GM21619 (cell line): ENCODE data around the gene CBR4.
"Not testable (repeated sequence)": the region's sequence is repeated elsewhere in the genome, so short reads cannot be mapped to it uniquely, and the experiment has no call there.

Experiments
- ATAC-seq: cut with Tn5 transposase; IDR thresholded peaks from one replicate; pipeline ENCODE4 v1.9.1; 2021; ENCODE audit not compliant: unreplicated experiment

Gene CBR4

DNA sequence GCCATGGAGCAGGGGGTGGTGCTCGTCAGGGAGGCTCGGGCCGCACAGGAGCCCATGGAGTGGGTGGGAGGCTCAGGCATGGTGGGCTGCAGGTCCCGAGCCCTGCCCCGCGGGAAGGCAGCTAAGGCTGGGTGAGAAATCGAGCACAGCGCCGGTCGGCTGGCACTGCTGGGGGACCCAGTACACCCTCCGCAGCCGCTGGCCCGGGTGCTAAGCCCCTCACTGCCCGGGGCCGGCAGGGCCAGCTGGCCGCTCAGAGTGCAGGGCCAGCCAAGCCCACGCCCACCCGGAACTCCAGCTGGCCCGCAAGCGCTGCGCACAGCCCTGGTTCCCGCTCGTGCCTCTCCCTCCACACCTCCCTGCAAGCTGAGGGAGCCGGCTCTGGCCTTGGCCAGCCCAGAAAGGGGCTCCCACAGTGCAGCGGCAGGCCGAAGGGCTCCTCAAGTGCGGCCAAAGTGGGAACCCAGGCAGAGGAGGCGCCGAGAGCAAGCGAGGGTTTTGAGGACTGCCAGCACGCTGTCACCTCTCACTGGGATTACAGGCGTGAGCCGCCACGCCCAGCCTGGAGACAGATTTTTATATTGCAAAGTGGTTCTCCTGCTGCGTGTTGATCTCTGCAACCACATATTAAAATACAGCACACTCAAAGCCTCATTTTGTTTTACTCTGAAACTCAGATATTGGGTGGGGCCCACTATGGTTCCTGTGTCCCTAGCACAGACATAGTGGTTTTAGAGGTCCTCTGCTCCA, 26.0 kb upstream of the CBR4 start:
- not testable (repeated sequence) for ATAC-seq

DNA sequence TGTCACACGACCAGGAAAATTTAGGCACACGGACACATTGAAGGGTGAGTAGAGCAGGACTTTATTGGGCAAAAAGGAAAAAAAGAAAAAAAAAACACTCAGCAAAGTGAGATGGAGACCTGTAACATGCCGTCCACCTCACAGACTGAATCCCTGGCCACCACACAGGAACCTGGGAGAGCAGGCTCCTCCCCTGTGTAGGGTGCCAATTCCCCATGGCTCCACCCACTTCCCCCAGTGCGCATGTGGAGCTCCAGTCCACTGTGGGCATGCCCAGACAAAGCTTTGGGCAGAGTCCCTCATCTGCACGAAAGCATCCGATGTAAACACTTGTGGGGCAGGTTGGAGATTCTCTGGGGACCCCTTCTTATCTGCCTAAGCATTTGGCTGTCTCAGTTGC, 23.6 kb upstream of the CBR4 start:
- no peak for ATAC-seq

DNA sequence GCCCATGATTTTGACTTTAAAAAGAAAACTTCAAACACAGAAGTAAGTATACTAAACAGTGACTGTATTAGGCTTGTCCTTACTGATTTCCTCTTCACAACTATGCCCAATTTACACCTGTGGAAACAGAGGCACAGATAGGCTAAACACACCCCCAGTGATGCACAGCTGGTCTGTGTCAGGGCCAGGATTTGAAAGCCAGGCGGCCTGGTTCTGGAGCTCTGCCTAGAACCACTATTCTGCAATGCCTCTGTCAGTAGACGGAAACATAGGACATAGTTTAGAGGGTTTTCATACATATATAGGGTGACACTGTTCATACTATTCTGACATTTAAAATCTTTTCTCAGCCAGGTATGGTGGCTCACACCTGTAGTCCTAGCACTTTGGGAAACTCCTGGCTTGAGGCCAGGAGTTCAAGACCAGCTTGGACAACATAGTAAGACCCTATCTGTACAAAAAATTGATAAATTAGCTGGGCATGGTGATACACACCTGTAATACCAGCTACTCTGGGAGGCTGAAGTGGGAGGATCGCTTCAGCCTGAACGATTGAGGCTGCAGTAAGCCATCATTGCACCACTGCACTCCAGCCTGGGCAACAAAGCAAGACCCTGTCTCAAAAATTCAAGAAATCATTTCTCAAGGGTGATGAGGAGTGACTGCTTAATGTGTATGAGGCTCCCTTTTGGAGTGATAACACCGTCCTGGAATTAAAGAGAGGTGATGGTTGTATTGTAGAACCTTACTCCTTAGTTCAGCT, 23.0 kb upstream of the CBR4 start:
- no peak for ATAC-seq

DNA sequence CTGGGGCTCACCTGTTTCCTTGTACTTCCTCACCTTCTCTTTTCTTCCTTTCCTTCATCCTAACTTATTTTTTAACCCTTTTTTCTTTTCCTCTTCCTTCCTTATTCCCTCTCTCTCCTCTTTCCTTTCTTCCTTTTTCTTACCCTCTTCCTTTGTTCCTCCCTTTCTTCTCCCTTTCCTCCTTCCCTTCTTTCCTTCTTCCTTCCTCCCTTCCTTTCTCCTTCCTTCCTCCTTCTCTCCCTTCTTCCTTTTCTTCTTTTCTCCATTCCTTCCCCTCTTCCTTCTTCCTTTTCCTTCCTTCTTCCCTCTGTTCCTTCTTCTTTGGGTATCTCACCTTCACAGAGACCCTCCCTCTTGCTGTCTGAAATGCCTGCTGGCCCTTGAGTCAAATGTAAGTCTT, 22.1 kb upstream of the CBR4 start:
- ATAC-seq: no peak

DNA sequence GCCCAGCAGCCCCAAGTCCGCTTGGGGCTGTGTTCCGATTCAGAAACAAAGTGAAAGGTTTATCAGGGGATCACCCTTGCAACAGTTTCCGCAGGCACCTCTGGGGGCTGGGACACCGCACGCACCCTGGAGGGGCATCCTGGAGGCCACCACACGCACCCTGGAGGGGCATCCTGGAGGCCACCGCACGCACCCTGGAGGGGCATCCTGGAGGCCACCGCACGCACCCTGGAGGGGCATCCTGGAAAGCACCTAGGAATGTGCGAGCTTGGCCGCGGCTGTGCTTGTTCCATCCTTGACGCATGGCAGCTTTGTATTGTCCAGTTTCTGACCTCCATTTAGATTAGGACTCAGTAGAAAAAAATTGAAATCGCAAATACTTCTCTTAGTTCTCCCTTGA, 21.3 kb upstream of the CBR4 start:
- ATAC-seq: no peak

DNA sequence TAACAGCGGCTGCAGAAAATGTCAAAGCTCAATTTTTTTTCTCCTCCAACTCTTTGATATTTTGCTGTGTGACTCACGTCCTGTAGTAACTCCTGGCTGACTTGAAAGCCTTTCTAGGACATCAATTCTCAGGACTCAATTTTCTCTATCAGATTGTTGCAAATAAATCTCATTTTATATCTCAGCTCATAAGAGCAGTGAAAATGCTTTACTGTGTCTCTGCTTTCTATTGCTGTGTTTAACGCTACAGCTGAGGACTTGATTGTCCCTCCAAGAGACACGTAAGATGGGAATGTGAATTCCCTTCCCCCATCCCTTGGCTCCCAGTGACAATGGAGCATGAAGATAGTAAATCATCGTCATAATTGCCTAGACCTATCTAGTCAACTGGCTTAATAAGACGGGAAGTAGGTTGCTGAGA, 20.5 kb upstream of the CBR4 start:
- ATAC-seq: no peak

DNA sequence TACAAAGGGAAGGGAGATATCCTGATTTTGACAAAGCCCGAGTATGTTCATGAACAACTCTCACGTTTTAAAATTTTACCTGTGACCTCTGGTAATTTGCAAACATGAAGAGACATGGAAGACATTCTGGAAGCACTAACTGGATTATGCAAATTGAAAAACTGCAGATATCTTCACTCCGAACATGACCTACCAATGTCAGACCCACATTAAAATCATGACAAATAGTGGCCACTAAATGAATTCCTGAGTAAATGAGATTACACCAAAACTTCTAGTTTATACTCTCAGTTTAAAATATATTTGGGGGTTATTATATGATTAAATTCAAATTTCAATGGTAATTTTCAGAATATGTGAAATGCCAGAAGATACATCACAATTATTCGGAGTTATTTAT, 19.9 kb upstream of the CBR4 start:
- no peak for ATAC-seq

DNA sequence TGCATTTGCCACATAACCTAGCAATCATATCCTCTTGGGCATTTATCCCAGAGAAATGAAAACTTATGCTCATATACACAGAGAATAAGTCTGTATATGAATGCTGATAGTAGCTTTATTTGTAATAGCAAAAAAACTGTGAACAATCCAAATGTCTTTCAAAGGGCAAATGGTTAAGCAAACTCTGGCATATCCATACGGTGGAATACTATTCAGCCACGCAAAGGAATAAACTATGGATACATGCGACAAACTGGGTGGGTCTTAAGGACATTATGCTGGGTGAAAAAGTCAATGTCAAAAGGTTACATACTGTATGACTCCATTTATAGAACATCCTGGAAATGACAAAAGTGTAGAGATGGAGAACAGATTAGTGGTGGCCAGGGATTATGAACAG, 17.6 kb upstream of the CBR4 start:
- no peak for ATAC-seq

DNA sequence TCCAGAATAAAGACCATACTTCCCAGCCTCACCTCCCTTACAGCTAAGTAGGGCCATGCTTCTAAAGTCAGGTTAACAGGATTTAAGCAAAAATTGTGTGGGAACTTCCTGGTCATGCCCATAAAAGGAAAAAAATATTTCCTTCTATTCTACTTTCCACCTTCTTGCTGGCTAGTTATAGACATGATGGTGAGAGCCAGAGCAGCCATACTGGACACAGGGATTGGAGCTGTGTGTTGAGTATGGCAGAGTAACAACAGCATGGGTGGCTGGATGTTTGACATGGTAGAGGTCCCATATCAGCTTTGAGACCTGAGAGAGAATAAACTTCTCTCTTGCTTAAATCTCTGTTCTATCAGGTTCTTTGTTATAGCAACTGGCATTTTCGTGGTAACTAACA, 15.1 kb upstream of the CBR4 start:
- peak; percentile 9 for ATAC-seq

DNA sequence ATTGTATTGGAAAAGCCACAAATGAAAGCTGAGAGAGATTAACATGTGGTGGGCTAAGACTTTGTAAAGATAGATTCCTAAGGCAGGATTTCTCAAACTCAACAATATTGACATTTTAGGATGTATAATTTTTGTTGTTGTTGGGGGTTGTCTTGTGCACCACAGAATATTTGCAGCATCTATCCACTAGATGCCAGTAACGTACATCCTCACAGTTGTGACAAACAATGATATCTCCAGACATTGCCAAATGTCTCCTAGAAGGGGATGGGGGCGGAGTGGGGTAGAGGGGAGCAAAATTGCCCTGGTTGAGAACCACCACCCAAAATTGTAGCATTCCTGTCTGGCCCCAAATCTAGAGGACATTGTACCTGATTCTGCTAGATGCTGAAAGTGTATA, 14.7 kb upstream of the CBR4 start:
- ATAC-seq: peak; percentile 85

DNA sequence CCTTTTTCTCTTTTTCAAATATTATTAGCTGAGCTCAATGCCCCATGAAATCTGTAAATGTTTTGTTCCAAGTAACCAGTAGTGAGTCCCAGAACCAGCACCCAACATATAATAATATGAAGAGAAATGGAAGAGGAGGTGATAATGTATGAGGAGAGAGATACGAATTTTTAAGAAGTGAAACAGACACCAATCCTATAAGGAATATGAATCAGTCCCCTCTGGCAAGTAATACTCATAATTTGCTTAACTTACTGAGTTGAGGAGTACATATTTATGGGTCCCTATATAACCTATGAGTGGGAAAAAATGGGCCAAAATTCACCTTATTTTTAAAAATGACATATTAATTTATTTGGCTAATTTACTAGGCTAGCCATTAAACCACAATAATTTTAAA, 8.4 kb upstream of the CBR4 start:
- no peak for ATAC-seq

DNA sequence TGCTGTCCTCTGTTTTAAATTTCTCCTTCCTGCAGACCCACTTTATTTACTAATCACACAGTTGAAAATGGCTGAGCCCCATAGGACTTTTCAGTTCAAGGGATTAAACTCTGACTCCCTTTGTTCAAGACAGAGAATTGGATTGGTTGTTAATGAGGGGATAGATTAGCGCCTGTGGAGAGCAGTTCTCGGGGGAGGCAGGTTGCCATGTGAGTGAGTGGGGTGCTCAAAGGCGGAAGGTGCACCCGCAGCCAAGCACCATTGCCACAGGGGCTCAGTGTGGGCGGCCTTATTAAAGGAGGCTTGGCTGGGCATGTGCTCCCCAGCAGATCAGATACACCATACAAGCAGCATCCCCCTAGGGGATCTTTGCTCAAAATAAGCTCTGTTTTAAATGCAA, 7.9 kb upstream of the CBR4 start:
- ATAC-seq: no peak

DNA sequence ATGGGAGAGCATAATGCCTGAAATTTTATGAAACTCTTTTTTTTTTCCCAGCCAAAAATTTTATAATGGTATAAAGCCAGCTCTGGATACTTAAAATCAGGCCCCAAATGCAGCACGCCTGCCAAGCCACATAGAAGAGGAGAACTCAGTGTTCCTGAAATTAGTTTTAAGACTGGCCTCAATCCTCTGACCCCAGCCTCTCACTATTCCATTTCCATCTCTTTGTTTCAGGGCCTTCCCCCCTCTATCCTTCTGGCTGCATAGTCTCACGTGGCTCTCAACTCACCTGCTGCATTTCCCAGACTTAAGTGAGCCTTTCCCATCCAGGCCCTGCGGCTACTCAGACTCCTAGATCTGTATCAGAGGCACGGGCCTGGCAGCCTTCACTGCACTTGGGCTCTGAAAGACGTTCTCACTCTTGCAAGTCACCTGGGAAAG, 5.2 kb upstream of the CBR4 start:
- no peak for ATAC-seq

DNA sequence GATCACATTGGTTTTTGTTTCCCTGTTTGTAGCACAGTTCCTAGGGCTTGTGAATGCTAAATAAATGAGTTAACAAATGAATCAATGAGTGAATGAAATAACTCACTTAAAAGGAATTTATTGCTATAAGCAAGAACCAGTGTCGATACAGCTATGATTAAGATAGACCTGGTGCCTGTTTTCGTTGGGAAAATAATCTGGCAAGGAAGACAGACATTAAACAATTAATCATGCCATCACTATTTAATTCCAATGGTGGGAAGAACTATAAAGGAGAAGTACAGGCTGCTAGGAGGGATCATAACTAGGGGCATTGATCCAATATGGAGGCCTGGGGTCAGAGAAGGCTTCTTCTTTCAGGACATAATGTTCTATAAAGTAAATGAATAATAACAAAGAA, 4.5 kb upstream of the CBR4 start:
- ATAC-seq: no peak

DNA sequence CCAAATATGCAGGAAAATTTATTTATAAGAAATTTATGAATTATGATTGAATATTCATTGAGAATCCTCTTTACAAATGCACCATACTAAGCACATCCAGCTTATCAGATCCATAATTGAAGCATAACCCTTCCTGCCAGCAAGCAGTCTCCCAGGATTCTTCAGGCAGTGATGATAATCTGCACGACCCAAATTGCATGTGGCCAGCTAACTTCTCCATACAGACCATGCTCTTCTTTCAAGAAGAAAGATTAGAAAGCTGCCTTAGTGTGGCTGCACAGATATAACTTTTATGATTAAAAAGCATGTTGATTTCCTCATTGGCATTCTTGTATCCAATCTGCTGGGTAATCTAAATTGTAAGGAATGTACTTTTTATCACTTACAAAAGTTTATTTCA, 3.3 kb upstream of the CBR4 start:
- ATAC-seq: no peak

DNA sequence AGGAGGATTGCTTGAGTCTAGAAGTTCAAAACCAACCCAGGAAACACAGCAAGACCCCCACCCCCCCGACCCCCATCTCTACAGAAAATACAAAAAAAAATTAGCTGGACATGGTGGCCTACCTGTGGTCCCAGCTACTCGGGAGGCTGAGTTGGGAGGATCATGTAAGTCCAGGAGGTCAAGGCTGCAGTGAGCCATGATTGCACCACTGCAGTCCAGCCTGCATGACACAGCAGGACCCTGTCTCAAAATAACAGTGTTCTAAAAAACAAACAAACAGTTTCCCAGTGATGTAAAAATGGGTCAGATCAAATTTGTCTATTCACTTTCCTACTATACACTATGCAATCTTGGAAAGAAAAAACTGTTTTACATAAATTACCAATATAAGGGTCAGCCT, 2.0 kb upstream of the CBR4 start:
- no peak for ATAC-seq

DNA sequence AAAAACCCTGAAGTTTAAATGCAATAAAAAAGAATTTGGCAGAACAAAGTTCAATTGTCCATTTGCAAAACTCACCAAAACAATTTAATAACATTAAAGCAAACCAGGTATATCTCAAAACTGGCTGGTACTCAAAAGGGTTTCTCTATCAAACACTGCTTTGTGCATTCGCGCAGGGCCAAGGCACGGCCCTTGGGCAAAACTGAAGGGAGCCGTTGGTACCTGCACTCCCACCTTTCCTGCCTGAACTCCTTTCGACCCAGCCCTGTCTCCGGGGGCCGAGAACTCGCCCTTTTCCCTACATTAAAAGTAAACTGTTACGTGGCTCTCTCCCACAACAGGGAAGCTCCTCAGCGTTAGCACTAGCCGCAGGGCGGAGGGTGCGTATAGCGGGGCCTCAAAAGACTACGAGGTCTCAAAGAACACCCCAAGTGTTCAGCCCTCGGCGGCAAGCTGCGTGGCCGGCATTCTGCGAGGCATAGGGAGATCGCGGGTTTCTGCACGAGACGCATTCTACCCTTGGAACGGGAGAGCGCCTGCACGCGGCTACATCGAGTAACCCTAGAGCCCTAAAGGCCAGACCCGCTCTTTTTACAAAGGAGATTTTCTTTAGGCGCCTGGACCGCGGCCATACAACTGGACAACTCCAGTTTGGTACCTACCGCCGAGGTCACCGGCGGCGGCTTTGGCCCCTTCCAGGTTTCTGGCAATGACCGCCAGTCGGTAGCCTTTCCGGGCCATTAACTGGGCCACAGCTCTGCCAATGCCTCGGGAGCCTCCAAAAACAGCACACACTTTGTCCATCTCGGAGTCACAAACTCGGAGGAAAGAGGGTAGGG, 550 bp downstream of the CBR4 start:
- peak; percentile 30 for ATAC-seq

DNA sequence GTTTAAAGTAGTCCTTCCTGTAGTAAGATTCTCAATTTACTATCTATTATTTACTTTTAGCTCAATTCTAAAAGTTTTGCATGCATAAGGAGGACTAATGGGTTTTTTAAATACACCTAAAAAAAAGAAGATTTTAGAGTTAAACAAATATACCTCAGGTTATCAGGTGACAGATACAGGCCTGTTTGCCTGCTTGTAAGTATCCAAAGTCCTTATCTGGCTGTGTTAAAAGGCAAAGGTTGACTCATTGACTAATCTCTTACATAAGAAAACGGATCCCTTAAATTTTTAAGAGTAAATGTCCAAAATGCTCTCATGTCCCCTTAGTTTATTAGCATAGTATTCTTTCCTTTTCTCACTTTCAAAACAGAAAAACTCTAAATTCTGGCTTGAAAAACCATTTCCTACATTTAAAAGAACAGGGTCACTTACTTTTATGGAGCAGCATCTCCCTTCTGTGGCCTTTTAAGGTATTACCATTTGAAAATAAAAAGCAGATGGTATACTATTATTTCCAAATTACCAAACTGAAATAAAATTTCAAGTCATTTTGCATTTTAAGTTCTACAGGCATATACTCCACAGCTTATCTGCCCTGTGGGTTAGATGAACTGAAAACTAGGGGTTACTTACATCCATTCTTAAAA, 4.5 kb downstream of the CBR4 start:
- no peak for ATAC-seq

DNA sequence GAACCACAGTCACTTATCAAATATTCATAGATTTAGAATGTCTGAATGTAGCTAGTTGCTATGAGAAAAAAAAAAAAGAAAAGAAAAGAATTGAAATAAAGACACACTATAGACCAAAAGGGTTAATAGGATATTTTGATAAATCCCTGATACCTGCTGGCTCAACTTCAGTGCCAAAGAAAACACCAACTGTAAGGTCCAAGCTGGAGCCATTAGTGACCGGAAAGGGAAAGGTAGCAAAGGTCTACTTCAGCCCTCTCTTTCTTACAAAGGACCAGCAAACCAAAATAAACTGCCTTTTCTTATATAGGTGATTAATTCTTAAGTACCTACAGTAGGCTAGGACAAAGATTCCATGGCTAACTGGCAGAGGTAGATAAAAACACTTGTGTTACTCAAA, 9.7 kb downstream of the CBR4 start:
- ATAC-seq: no peak

DNA sequence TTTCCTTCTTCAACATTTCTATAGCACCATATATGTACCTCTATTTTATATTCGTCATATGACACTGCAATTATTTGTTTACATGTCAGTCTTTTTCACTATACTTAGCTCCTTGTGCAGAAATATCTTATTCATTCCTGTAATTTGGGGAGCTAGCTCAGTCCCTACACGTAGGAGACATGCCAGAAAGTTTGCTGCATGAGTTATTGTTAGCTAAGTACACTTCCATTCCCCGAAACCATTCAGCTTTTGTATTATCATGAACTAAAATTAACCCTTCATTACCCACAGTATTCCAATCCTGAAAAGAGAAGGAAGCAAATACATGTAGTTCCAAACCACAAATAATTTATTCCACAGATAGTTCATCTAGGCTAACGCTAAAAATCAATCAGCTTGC, 10.2 kb downstream of the CBR4 start:
- no peak for ATAC-seq

DNA sequence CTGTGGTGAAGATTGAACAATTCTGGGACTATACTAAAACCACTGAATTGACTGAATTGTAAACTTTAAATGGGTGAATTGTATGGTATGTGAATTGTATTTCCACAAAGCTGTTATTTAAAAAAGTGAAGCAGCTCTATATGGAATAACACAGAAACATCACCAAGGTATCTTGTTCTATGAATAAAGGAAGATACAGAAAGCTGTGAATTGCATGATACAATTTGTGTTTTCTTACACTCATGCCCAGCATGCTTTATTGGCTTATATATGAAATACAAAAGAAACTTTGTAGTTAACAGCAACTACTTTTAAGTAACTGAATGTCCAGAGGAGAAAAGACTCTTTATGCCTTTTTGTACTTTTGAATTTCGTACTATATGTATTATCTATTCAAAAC, 11.5 kb downstream of the CBR4 start:
- ATAC-seq: no peak
